ENCODE measurements around the gene SLC6A1.
"Not testable (repeated sequence)": the region's sequence is repeated elsewhere in the genome, so short reads cannot be mapped to it uniquely, and the experiment has no call there.

Gene SLC6A1

DNA sequence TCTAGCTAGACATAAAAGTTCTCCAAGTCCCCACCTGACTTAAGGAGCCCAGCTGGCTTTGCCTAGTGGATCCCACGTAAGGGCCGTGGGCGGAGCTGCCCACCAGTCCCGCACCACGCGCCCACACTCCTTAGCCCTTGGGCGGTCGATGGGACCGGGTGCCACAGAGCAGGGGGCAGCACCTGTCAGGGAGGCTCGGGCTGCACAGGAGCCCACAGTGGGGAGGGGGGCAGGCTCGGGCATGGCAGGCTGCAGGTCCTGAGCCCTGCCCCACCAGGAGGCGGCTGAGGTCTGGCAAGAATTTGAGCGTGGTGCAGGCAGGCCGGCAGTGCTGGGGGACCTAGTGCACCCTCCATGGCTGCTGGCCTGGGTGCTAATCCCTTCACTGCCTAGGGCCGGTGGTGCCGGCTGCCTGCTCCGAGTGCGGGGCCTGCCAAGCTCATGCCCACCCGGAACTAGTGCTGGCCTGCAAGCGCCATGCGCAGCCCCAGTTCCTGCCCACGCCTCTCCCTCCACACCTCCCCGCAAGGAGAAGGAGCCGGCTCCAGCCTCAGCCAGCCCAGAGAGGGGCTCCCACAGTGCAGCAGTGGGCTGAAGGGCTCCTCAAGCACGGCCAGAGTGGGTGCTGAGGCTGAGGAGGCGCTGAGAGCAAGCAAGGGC lies 78.7 kb downstream of the SLC6A1 start:
- no peak for DNase-seq

DNA sequence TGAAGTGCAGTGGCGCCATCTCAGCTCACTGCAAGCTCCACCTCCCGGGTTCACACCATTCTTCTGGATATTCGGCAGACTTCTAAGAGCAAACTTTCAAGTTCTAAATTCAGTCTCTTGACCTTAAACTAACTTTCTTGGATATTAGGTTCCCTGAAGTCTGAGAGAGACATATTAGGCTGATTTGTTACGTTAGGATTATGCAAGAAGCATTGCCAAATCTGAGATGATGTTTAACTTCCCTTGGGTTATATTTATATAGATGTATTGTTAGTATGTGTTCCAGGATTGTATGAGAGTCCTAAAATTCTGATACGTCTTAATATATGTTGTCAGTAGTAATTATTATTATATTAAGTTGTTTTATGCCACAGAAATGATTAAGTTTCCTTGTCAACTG lies 80.1 kb downstream of the SLC6A1 start:
- no peak for DNase-seq

- DNase-seq: no peak
These were observed 81.5 kb downstream of the SLC6A1 start for GRCh38 chr3:11074011-11074410.

- no peak for DNase-seq
These were observed 81.9 kb downstream of the SLC6A1 start for GRCh38 chr3:11074451-11074850.

- not testable (repeated sequence) for DNase-seq
These were observed 82.6 kb downstream of the SLC6A1 start for GRCh38 chr3:11075122-11075521.

DNA sequence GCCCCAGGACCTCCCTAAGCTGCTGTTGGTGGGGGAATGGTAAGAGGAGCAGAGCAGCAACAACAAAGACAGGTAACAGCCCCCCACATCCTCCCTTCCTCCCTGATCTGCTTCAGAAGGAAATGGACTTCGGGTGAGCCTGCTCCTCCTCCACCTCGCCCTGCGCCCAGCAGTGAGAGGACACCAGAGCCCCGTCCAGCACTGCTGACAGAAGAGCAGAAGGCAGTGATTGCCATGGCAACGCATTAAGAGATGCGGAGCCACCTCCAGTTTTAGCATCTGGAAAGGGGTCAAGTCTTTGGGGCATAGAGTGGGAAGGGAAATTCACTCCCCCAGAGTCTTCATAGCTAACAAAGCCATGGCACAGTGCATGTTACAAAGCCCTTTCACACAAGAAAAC lies 84.2 kb downstream of the SLC6A1 start:
- DNase-seq: no peak

- no peak for DNase-seq
These were observed 84.9 kb downstream of the SLC6A1 start for GRCh38 chr3:11077466-11077865.

- DNase-seq: no peak
These were observed 86.4 kb downstream of the SLC6A1 start for GRCh38 chr3:11078826-11079515.

- no peak for DNase-seq
These were observed 87.9 kb downstream of the SLC6A1 start for GRCh38 chr3:11080492-11080891.

DNA sequence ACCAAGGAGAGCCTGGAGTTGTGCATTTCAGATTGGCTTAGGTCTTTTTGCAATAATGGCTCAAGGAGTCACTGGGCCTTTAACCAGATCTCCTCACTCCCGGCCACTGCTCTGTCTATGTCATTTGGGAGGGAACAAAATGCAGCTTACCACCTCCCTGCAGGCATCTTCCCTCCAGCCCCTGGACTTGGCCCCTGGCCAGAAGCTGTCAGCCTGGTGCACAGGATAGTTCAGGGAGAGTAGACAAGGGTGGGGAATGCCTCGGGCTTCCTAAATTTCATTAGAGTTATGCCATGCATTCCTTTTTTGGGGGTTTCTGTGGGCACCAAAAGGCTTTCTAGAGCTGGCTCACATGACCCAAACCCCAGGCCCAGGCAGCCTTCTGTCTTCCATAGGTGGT lies 91.5 kb downstream of the SLC6A1 start:
- no peak for DNase-seq

- no peak for DNase-seq
These were observed 92.1 kb downstream of the SLC6A1 start for GRCh38 chr3:11084677-11085076.

- no peak for DNase-seq
These were observed 92.7 kb downstream of the SLC6A1 start for GRCh38 chr3:11085093-11085840.

GRCh38 chr3:11086856-11087255 lies 94.3 kb downstream of the SLC6A1 start:
- DNase-seq: no peak

DNA sequence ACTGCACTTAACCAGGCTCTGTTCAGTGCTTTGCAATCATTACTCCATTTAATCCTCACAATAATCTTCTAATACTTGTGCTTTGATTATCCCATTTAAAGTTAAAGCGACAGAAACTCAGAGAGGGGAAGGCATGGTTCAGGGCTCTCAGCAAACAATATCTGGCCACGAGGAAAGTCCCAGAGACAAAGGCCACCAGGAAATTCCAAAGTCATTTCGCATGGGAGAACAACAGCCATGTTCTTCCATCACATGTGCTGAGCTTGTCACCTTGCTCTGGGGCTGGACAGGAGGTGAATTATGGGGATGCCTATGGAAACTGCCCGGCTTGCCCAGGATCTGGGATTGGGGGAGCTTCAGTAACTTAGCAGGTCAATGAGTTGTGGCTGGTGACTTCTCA lies 95.5 kb downstream of the SLC6A1 start:
- DNase-seq: no peak

DNA sequence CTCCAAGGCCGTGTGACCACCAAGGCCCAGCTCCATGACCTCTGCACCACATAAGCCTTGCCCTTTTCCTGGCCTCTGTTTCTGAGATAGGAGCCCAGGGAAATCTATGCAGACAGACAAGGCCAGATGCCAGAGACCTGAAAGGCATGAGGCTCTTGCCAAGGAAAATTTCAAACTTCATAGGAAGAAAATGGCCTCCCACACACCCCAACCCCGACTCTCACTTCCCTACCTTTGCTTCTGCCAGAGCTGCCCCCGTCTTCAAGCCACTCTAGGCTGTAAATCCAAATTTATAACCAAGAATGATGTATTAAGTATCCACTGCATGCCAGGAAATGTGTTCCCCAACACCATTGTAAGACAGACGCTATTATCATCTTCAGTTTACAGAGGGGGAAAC lies 96.3 kb downstream of the SLC6A1 start:
- no peak for DNase-seq

All from activated naive CD4-positive, alpha-beta T cell treated with anti-CD3 and anti-CD28 coated beads, Interleukin-2, amount 50 U/mL, for 16 hours (primary cell).